H9 (cell line): ENCODE data around the gene TLR8. TPM values are rescaled to one million over a fixed set of nuclear protein-coding genes. Genes with fewer than 3 reads are reported as not detected.

Source experiments
- DNase-seq: peaks from one replicate; pipeline ENCODE4 v3.0.0-alpha.2; 2017
- H2AFZ ChIP-seq: one replicate; pipeline ENCODE4 v1.6.1; 2013; ENCODE audit warnings: mild to moderate bottlenecking, low read length, control low read depth, moderate library complexity
- H2AK5ac ChIP-seq: 2 replicates; pipeline ENCODE4 v1.6.1; 2013; ENCODE audit warnings: low read length, control low read depth, mixed read lengths; ENCODE audit not compliant: insufficient read length
- H2BK120ac ChIP-seq: one replicate; pipeline ENCODE4 v1.6.1; 2013; ENCODE audit warnings: low read depth, mild to moderate bottlenecking, low read length, control low read depth, inconsistent platforms; ENCODE audit not compliant: poor library complexity, severe bottlenecking
- H2BK12ac ChIP-seq: 2 replicates; pipeline ENCODE4 v1.6.1; 2013; ENCODE audit warnings: low read length, control low read depth, mixed read lengths, low read depth; ENCODE audit not compliant: insufficient read length
- H2BK15ac ChIP-seq: 2 replicates; pipeline ENCODE4 v1.6.1; 2013; ENCODE audit warnings: low read depth, low read length, control low read depth
- H2BK20ac ChIP-seq: one replicate; pipeline ENCODE4 v1.6.1; 2013; ENCODE audit warnings: low read depth, mild to moderate bottlenecking, low read length, control low read depth, inconsistent platforms; ENCODE audit not compliant: poor library complexity, severe bottlenecking
- H2BK5ac ChIP-seq: 2 replicates; pipeline ENCODE4 v1.6.1; 2013; ENCODE audit warnings: low read length, control low read depth, mixed read lengths; ENCODE audit not compliant: insufficient read length
- H3K14ac ChIP-seq: 2 replicates; pipeline ENCODE4 v1.6.1; 2013; ENCODE audit warnings: low read length, control low read depth; ENCODE audit not compliant: insufficient read depth
- H3K18ac ChIP-seq: 2 replicates; pipeline ENCODE4 v1.6.1; 2013; ENCODE audit warnings: low read depth, mild to moderate bottlenecking, mixed read lengths, low read length, control low read depth; ENCODE audit not compliant: insufficient read length
- H3K23ac ChIP-seq: 2 replicates; pipeline ENCODE4 v1.6.1; 2013; ENCODE audit warnings: low read length, control low read depth, mixed read lengths, low read depth; ENCODE audit not compliant: insufficient read length
- H3K23me2 ChIP-seq: 2 replicates; pipeline ENCODE4 v1.6.1; 2013; ENCODE audit warnings: low read depth, mild to moderate bottlenecking, mixed read lengths, low read length, control low read depth; ENCODE audit not compliant: insufficient read length, poor library complexity, severe bottlenecking
- H3K27ac ChIP-seq: 2 replicates; pipeline ENCODE4 v1.5.1; 2013; ENCODE audit warnings: low read length, control low read depth, mixed read lengths, low read depth; ENCODE audit not compliant: insufficient read length
- H3K27me3 ChIP-seq: 2 replicates; pipeline ENCODE4 v1.6.1; 2013; ENCODE audit warnings: low read length, control low read depth, inconsistent platforms; ENCODE audit not compliant: insufficient read depth
- H3K4ac ChIP-seq: 2 replicates; pipeline ENCODE4 v1.6.1; 2013; ENCODE audit warnings: low read depth, mild to moderate bottlenecking, control low read depth, inconsistent platforms, low read length, moderate library complexity
- H3K4me1 ChIP-seq: 2 replicates; pipeline ENCODE4 v1.6.1; 2013; ENCODE audit warnings: low read length, control low read depth, inconsistent platforms; ENCODE audit not compliant: insufficient read depth
- H3K4me2 ChIP-seq: 2 replicates; pipeline ENCODE4 v1.6.1; 2013; ENCODE audit warnings: low read length, control low read depth, mixed read lengths; ENCODE audit not compliant: insufficient read length, insufficient read depth
- H3K56ac ChIP-seq: 2 replicates; pipeline ENCODE4 v1.6.1; 2013; ENCODE audit warnings: low read depth, mild to moderate bottlenecking, mixed read lengths, low read length, control low read depth; ENCODE audit not compliant: insufficient read length
- H3K79me1 ChIP-seq: 2 replicates; pipeline ENCODE4 v1.6.1; 2013; ENCODE audit warnings: low read depth, mild to moderate bottlenecking, moderate library complexity, low read length, control low read depth, inconsistent platforms; ENCODE audit not compliant: insufficient read depth, poor library complexity, severe bottlenecking
- H3K79me2 ChIP-seq: 2 replicates; pipeline ENCODE4 v1.6.1; 2013; ENCODE audit warnings: low read length, control low read depth, inconsistent platforms; ENCODE audit not compliant: insufficient read depth
- H3K9ac ChIP-seq: 2 replicates; pipeline ENCODE4 v1.6.1; 2013; ENCODE audit warnings: low read length, control low read depth, mixed read lengths; ENCODE audit not compliant: insufficient read length; ENCODE audit errors: extremely low read depth
- H3K9me3 ChIP-seq: one replicate; pipeline ENCODE4 v1.6.1; 2013; ENCODE audit warnings: low read depth, low read length, inconsistent platforms; ENCODE audit not compliant: control insufficient read depth
- H3T11ph ChIP-seq: one replicate; pipeline ENCODE4 v1.6.1; 2013; ENCODE audit warnings: mild to moderate bottlenecking, low read length, control low read depth, inconsistent platforms
- H4K20me1 ChIP-seq: one replicate; pipeline ENCODE4 v1.6.1; 2013; ENCODE audit not compliant: control insufficient read depth, insufficient read length, insufficient read depth
- H4K5ac ChIP-seq: 2 replicates; pipeline ENCODE4 v1.6.1; 2013; ENCODE audit warnings: low read depth, mild to moderate bottlenecking, mixed read lengths, low read length, control low read depth; ENCODE audit not compliant: insufficient read length
- H4K8ac ChIP-seq: replicated peaks from 2 replicates; pipeline ENCODE4 v1.6.1; 2013; ENCODE audit warnings: low read length, control low read depth, mixed read lengths, low read depth; ENCODE audit not compliant: insufficient read length
- H4K91ac ChIP-seq: 2 replicates; pipeline ENCODE4 v1.6.1; 2013; ENCODE audit warnings: low read depth, mild to moderate bottlenecking, moderate library complexity, mixed read lengths, low read length, control low read depth; ENCODE audit not compliant: insufficient read length
- H3K27ac Mint-ChIP-seq, 3 experiments: 2 replicates in 2 of 3; 3 replicates in 1 of 3; pipeline ENCODE4 v1.8.0; 2020 to 2021; ENCODE audit warnings: mixed read lengths in 3 of 3, mild to moderate bottlenecking in 1 of 3, moderate library complexity in 1 of 3
- H3K27me3 Mint-ChIP-seq: 2 replicates; pipeline ENCODE4 v1.8.0; 2021; ENCODE audit warnings: low read depth, mild to moderate bottlenecking, moderate library complexity, mixed read lengths
- H3K36me3 Mint-ChIP-seq, 3 experiments: 2 replicates in 2 of 3; 3 replicates in 1 of 3; pipeline ENCODE4 v1.8.0; 2020 to 2021; ENCODE audit warnings: low read depth in 3 of 3, mixed read lengths in 3 of 3; ENCODE audit not compliant: insufficient read depth in 1 of 3
- H3K4me1 Mint-ChIP-seq, 2 experiments: 2 replicates each; pipeline ENCODE4 v1.8.0; 2020; ENCODE audit warnings: mixed read lengths in 2 of 2
- H3K4me3 Mint-ChIP-seq, 2 experiments: 2 replicates in 1 of 2; 3 replicates in 1 of 2; pipeline ENCODE4 v1.8.0; 2020 to 2021; ENCODE audit warnings: mild to moderate bottlenecking in 2 of 2, mixed read lengths in 2 of 2, moderate library complexity in 1 of 2
- H3K9me3 Mint-ChIP-seq, 2 experiments: 2 replicates in 1 of 2; 3 replicates in 1 of 2; pipeline ENCODE4 v1.8.0; 2020; ENCODE audit warnings: mild to moderate bottlenecking in 2 of 2, mixed read lengths in 2 of 2, moderate library complexity in 1 of 2
- WGBS: extraction: QIAGEN DNeasy Blood & Tissue Kit; methylation state at CpG from one replicate; pipeline ENCODE4 v1.1.7; 2013; ENCODE audit warnings: missing lambda C conversion rate, low lambda C conversion rate, mixed read lengths; ENCODE audit not compliant: insufficient read length; ENCODE audit errors: extremely low coverage; 5-methylcytosine and 5-hydroxymethylcytosine counted together
- total RNA-seq: library from RNA; stranded (reverse); gene quantifications from 2 replicates; pipeline ENCODE4 v1.2.1, GENCODE V29; 2021
- TF ChIP-seq, protein P1 (sequence below): fragments of 200-600 bp; sonication (generic); conservative IDR thresholded peaks from 3 replicates; pipeline ENCODE4 v1.8.0; 2021; ENCODE audit warnings: antibody characterized with exemption, mild to moderate bottlenecking

The TLR8 gene
- total RNA-seq, 1 experiment from 2014 or later, result not detected

DNA sequence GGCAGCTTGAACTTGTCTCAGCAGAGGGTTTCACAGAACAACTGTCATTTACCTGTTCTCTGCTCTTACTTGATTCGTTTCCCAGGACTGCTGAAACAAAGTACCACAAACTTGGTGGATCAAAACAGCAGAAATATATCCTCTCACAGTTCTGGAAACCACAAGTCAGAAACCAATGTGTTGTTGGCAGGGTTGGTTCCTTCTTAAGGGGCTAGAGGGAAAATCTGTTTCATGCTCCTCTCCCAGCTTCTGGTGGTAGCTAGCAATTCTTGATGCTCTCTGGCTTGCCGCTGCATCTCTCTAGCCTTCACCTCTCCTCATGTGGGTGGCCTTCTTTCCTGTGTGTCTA, 4.7 kb downstream of the TLR8 start:
- no peak overlapping the region for H3K27ac ChIP-seq
- H2BK5ac ChIP-seq, result no peak overlapping the region
- no peak overlapping the region for H2BK20ac ChIP-seq
- H2BK12ac ChIP-seq, result no peak overlapping the region
- H3K4me2 ChIP-seq, result no peak overlapping the region
- no peak overlapping the region for H2BK15ac ChIP-seq
- H4K5ac ChIP-seq, result no peak overlapping the region
- Mint-ChIP-seq H3K27me3 (peaks cover 4% of the 10 kb centered on the region; the same call in 1 of the 2 replicates), H3K4me3 (no peak overlapping the region), H3K36me3 (peaks cover 0 to 3% (median 2%) of the 10 kb centered on the region in 3 experiments; a peak in 2 of 7 replicates), H3K4me1 (no peaks in the 10 kb centered on the region), H3K9me3 (peaks cover 59 to 67% of the 10 kb centered on the region in 2 experiments), H3K27ac (no peak overlapping the region)
- H2BK120ac ChIP-seq, result no peak overlapping the region
- H3T11ph ChIP-seq, result no peak overlapping the region
- H3K23ac ChIP-seq, result no peak overlapping the region
- WGBS, result no CpG with 5 or more reads among the region's 2 CpGs
- no peaks in the 10 kb centered on the region for H3K23me2 ChIP-seq
- no peaks in the 10 kb centered on the region for H3K79me1 ChIP-seq
- H3K27me3 ChIP-seq, result no peaks in the 10 kb centered on the region
- H3K4me1 ChIP-seq, result no peaks in the 10 kb centered on the region
- H3K18ac ChIP-seq, result no peak overlapping the region
- H2AK5ac ChIP-seq, result no peak overlapping the region
- no peak overlapping the region for H4K91ac ChIP-seq
- TF ChIP-seq, protein P1, sequence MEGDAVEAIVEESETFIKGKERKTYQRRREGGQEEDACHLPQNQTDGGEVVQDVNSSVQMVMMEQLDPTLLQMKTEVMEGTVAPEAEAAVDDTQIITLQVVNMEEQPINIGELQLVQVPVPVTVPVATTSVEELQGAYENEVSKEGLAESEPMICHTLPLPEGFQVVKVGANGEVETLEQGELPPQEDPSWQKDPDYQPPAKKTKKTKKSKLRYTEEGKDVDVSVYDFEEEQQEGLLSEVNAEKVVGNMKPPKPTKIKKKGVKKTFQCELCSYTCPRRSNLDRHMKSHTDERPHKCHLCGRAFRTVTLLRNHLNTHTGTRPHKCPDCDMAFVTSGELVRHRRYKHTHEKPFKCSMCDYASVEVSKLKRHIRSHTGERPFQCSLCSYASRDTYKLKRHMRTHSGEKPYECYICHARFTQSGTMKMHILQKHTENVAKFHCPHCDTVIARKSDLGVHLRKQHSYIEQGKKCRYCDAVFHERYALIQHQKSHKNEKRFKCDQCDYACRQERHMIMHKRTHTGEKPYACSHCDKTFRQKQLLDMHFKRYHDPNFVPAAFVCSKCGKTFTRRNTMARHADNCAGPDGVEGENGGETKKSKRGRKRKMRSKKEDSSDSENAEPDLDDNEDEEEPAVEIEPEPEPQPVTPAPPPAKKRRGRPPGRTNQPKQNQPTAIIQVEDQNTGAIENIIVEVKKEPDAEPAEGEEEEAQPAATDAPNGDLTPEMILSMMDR, result no peak
- no peak overlapping the region for H3K9ac ChIP-seq
- no peak for DNase-seq
- no peak overlapping the region for H2AFZ ChIP-seq
- no peak overlapping the region for H3K14ac ChIP-seq
- no peaks in the 10 kb centered on the region for H4K20me1 ChIP-seq
- H3K79me2 ChIP-seq, result 0 out of 2 replicates have a peak, but pooled peaks cover 1% of the 10 kb centered on the region
- no peak overlapping the region for H3K4ac ChIP-seq
- no peaks in the 10 kb centered on the region for H3K9me3 ChIP-seq
- H4K8ac ChIP-seq, result no peak overlapping the region
- H3K56ac ChIP-seq, result no peak overlapping the region
